Ishikawa (cell line): ENCODE data around the gene TMEM62.

Source experiments
- CEBPB ChIP-seq: IDR thresholded peaks from 2 replicates; pipeline ENCODE4 v1.6.1; 2012
- CREB1 ChIP-seq: IDR thresholded peaks from 2 replicates; pipeline ENCODE4 v1.6.1; 2012; ENCODE audit warnings: low read depth
- EGR1 ChIP-seq: IDR thresholded peaks from 2 replicates; pipeline ENCODE4 v1.6.1; 2012
- EP300 ChIP-seq: IDR thresholded peaks from 2 replicates; pipeline ENCODE4 v1.6.1; 2012; ENCODE audit warnings: borderline replicate concordance
- FOXM1 ChIP-seq: IDR thresholded peaks from 2 replicates; pipeline ENCODE4 v1.6.1; 2012; ENCODE audit warnings: low read depth, borderline replicate concordance
- MAX ChIP-seq: IDR thresholded peaks from 2 replicates; pipeline ENCODE4 v1.6.1; 2012
- NFIC ChIP-seq: IDR thresholded peaks from 2 replicates; pipeline ENCODE4 v1.6.1; 2012
- RAD21 ChIP-seq: IDR thresholded peaks from 2 replicates; pipeline ENCODE4 v1.6.1; 2012; ENCODE audit warnings: low read depth
- REST ChIP-seq: IDR thresholded peaks from 2 replicates; pipeline ENCODE4 v1.6.1; 2012; ENCODE audit warnings: low read depth, mild to moderate bottlenecking
- TAF1 ChIP-seq: IDR thresholded peaks from 2 replicates; pipeline ENCODE4 v1.6.1; 2012; ENCODE audit warnings: low read depth, mild to moderate bottlenecking
- TCF12 ChIP-seq: IDR thresholded peaks from 2 replicates; pipeline ENCODE4 v1.6.1; 2012; ENCODE audit warnings: low read depth
- TEAD4 ChIP-seq: IDR thresholded peaks from 2 replicates; pipeline ENCODE4 v1.6.1; 2012
- USF1 ChIP-seq: IDR thresholded peaks from 2 replicates; pipeline ENCODE4 v1.6.1; 2012
- YY1 ChIP-seq: IDR thresholded peaks from 2 replicates; pipeline ENCODE4 v1.6.1; 2012; ENCODE audit warnings: low read depth
- ZBTB7A ChIP-seq: IDR thresholded peaks from 2 replicates; pipeline ENCODE4 v1.6.1; 2012; ENCODE audit warnings: low read depth

Gene TMEM62

GRCh38 chr15:43111354-43111753 is 22.0 kb upstream of the TMEM62 start:
- no peak for TF ChIP-seq CEBPB
- no peak for TF ChIP-seq TAF1
- TF ChIP-seq USF1 = no peak
- no peak for TF ChIP-seq ZBTB7A
- TF ChIP-seq MAX = no peak
- no peak for TF ChIP-seq TCF12
- TF ChIP-seq REST = no peak
- TF ChIP-seq RAD21 = no peak
- no peak for TF ChIP-seq FOXM1
- no peak for TF ChIP-seq CREB1
- TF ChIP-seq EGR1 = no peak

- no peak for TF ChIP-seq TCF12
- no peak for TF ChIP-seq CEBPB
- TF ChIP-seq REST = no peak
- no peak for TF ChIP-seq RAD21
- TF ChIP-seq EP300 = no peak
- TF ChIP-seq USF1 = no peak
- TF ChIP-seq EGR1 = no peak
- TF ChIP-seq ZBTB7A = no peak
Observed at GRCh38 chr15:43118286-43118685, 15.1 kb upstream of the TMEM62 start.

GRCh38 chr15:43118829-43119228 is 14.6 kb upstream of the TMEM62 start:
- TF ChIP-seq YY1 = no peak
- no peak for TF ChIP-seq NFIC
- no peak for TF ChIP-seq TCF12
- no peak for TF ChIP-seq CEBPB
- TF ChIP-seq USF1 = no peak
- TF ChIP-seq EP300 = no peak
- no peak for TF ChIP-seq FOXM1
- no peak for TF ChIP-seq EGR1
- TF ChIP-seq CREB1 = no peak
- TF ChIP-seq TEAD4 = no peak
- TF ChIP-seq ZBTB7A = no peak
- TF ChIP-seq MAX = no peak
- TF ChIP-seq RAD21 = no peak
- TF ChIP-seq REST = no peak

- TF ChIP-seq YY1 (no peak), FOXM1 (no peak), TCF12 (no peak), USF1 (no peak), CREB1 (no peak), TEAD4 (no peak), CEBPB (no peak), NFIC (no peak), MAX (no peak), RAD21 (no peak), TAF1 (no peak), EP300 (no peak), EGR1 (no peak), REST (no peak), ZBTB7A (no peak)
Observed at GRCh38 chr15:43121863-43122262, 11.5 kb upstream of the TMEM62 start.
